Uterus (tissue), 2 donors: ENCODE measurements around the gene ELMO1.

Source experiments
- CTCF ChIP-seq, 4 experiments: fragments of 200-600 bp in 2 of 4; fragments of 450-650 bp in 2 of 4; sonication (generic) in 2 of 4; IDR thresholded peaks; one replicate each; pipeline ENCODE4 v1.5.1; 2016 to 2019; ENCODE audit warnings: antibody characterized with exemption in 4 of 4, mild to moderate bottlenecking in 2 of 4, moderate library complexity in 1 of 4
- POLR2A ChIP-seq, 2 donors: fragments of 450-650 bp; IDR thresholded peaks; one replicate each; pipeline ENCODE4 v1.6.1; 2016; ENCODE audit warnings: antibody characterized with exemption in 2 of 2, mild to moderate bottlenecking in 1 of 2, moderate library complexity in 1 of 2

DNA sequence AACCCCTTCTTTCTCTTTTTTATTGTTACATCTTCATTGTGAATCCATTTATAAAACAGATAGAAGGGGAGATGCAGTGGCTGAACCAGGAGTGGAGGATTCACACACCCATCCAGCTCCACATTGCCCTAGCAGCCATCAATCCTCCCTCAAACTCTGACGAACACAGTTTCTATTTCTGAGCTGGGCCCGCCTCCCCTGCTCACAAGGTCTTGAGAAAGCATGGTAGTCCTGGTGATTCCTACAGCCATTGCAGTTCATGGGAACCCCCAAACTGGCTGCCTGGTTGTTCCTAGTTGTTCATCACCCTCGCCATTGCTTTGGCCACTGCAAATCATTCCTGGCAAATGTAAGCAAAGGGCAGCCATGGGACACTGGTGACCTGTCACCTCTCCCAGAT, 465.9 kb downstream of the ELMO1 start:
- TF ChIP-seq POLR2A (IDR thresholded peaks at IDR 0.05) (no peak), CTCF (IDR thresholded peaks at IDR 0.05) (no peak)
